Bronchial epithelial cell (primary cell): Measurements from ENCODE around the gene NEO1. TPM values are rescaled to one million over a fixed set of nuclear protein-coding genes. Genes with fewer than 3 reads are reported as not detected.

Experiments
- DNase-seq: peaks from one replicate; pipeline ENCODE4 v3.0.0-alpha.2; 2010; ENCODE audit warnings: low read depth
- FAIRE-seq: peaks from 2 replicates; lab custom pipeline; 2011; peaks lifted over from hg19 to GRCh38; lab: Jason Lieb, UNC
- H3K27me3 ChIP-seq: 2 replicates; pipeline ENCODE4 v1.5.1; 2011; ENCODE audit warnings: low read length; ENCODE audit not compliant: control insufficient read depth, insufficient read depth
- H3K36me3 ChIP-seq: 2 replicates; pipeline ENCODE4 v1.5.1; 2011; ENCODE audit warnings: low read length; ENCODE audit not compliant: control insufficient read depth, insufficient read depth
- H3K4me3 ChIP-seq: 2 replicates; pipeline ENCODE4 v1.5.1; 2011; ENCODE audit warnings: mild to moderate bottlenecking, low read depth, low read length, control low read depth
- CTCF ChIP-seq: IDR thresholded peaks from 2 replicates; pipeline ENCODE4 v1.5.1; 2011; ENCODE audit warnings: mild to moderate bottlenecking, moderate library complexity, low read length, control low read depth, inconsistent platforms; ENCODE audit not compliant: insufficient read depth, severe bottlenecking
- total RNA-seq: library from RNA; depleted of rRNA; stranded (reverse); fragments of >200 nt; gene quantifications from 2 replicates; pipeline ENCODE4 v1.2.1, GENCODE V29; 2014

NEO1 gene
- total RNA-seq, 1 donor from 2014 or later: 10.5 TPM

- Histone ChIP-seq H3K4me3 (no peak overlapping the region), H3K36me3 (no peaks in the 10 kb centered on the region), H3K27me3 (peaks cover 2% of the 10 kb centered on the region)
- no peak for TF ChIP-seq CTCF
- no peak for DNase-seq
- no peak for FAIRE-seq
These were observed 33.1 kb upstream of the NEO1 start for GRCh38 chr15:73019154-73019553.

DNA sequence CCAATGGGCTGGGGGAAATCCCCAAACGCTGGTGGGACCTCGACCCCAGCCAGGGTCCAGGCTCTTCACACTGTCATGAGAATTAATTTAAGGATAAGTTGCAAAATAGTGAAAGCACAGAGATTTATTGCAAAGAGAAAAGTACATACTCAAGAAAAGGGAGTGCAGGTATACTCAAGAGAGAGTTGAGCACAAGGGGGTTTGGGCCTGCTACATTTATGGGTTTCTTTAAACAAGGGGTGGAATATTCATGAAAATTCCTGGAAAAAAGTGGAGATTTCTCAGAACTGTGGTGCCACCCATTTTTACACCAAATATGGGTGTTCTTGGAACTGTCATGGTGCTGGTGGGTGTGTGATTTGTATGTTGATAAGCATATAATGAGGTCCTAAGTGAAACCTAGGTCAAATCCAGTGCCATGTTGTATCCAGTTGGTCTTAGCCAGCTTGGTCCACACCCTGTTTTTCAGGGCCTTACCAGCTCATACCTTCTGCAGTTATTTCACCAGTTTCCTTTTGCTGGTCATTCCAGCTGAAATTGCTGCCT is 32.6 kb upstream of the NEO1 start:
- Histone ChIP-seq H3K4me3 (no peak overlapping the region), H3K27me3 (peaks cover 2% of the 10 kb centered on the region), H3K36me3 (no peaks in the 10 kb centered on the region)
- no peak for DNase-seq
- no peak for TF ChIP-seq CTCF
- no peak for FAIRE-seq

GRCh38 chr15:73021139-73021621 is 31.1 kb upstream of the NEO1 start:
- Histone ChIP-seq H3K36me3 (no peaks in the 10 kb centered on the region), H3K27me3 (peaks cover 2% of the 10 kb centered on the region), H3K4me3 (no peak overlapping the region)
- DNase-seq: no peak
- TF ChIP-seq CTCF: no peak
- no peak for FAIRE-seq

- DNase-seq (no peak), FAIRE-seq (no peak)
- Histone ChIP-seq H3K4me3 (no peak overlapping the region), H3K36me3 (no peaks in the 10 kb centered on the region), H3K27me3 (peaks cover 5% of the 10 kb centered on the region)
- no peak for TF ChIP-seq CTCF
These were observed 30.1 kb upstream of the NEO1 start for GRCh38 chr15:73022161-73022560.

DNA sequence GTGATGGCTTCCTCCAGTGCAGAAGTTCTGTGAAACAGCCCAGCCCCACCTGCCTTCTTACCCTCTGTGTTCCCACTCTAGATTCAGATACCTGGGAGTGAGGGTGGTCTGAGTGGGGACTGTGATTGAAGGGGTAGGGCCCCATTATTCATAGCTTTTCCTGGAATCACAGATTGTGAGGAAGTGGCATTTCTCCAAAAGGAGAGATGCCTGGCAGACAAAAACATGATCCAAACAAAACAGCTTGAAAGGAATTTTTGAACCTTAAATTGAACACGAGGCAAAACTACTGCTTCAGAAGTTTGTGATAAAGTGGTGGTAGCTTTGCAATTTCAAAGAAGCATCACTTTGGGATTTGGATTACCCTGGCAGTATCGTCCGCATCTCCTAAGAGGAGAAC is 29.2 kb upstream of the NEO1 start:
- H3K36me3 ChIP-seq: no peaks in the 10 kb centered on the region
- peaks cover 5% of the 10 kb centered on the region for H3K27me3 ChIP-seq
- no peak overlapping the region for H3K4me3 ChIP-seq
- DNase-seq (no peak), FAIRE-seq (no peak)
- TF ChIP-seq CTCF: no peak

- Histone ChIP-seq H3K36me3 (no peaks in the 10 kb centered on the region), H3K27me3 (peaks cover 5% of the 10 kb centered on the region), H3K4me3 (no peak overlapping the region)
- no peak for TF ChIP-seq CTCF
- FAIRE-seq: peak; percentile 32
- DNase-seq: no peak
These were observed 28.1 kb upstream of the NEO1 start for GRCh38 chr15:73024168-73024567.
